Endothelial cell of umbilical vein (primary cell): ENCODE data around the gene BPHL.
"Not testable (repeated sequence)": the region's sequence is repeated elsewhere in the genome, so short reads cannot be mapped to it uniquely, and the experiment has no call there.

Experiments
- FOS ChIP-seq: IDR thresholded peaks from 2 replicates; pipeline ENCODE4 v1.6.1; 2011; ENCODE audit warnings: mild to moderate bottlenecking, low read length, moderate library complexity, borderline replicate concordance; ENCODE audit not compliant: insufficient read depth
- POLR2A ChIP-seq: IDR thresholded peaks from 2 replicates; pipeline ENCODE4 v1.6.1; 2012; ENCODE audit warnings: low read depth, mild to moderate bottlenecking, control low read depth, low read length
- POLR2AphosphoS5 ChIP-seq: IDR thresholded peaks from 2 replicates; pipeline ENCODE4 v1.6.1; 2012; ENCODE audit warnings: low read depth, mild to moderate bottlenecking, control low read depth, low read length, moderate library complexity; ENCODE audit not compliant: insufficient read depth
- TF ChIP-seq, protein P1 (sequence below), 2 donors: IDR thresholded peaks; 1 replicate in 1 of 2; 2 replicates in 1 of 2; pipeline ENCODE4 v1.5.1; 2011; ENCODE audit warnings: low read length in 2 of 2, mild to moderate bottlenecking in 2 of 2, moderate library complexity in 2 of 2, control low read depth in 1 of 2, inconsistent platforms in 1 of 2, low read depth in 1 of 2; ENCODE audit not compliant: insufficient read depth in 1 of 2; ENCODE audit errors: extremely low read depth in 1 of 2

DNA sequence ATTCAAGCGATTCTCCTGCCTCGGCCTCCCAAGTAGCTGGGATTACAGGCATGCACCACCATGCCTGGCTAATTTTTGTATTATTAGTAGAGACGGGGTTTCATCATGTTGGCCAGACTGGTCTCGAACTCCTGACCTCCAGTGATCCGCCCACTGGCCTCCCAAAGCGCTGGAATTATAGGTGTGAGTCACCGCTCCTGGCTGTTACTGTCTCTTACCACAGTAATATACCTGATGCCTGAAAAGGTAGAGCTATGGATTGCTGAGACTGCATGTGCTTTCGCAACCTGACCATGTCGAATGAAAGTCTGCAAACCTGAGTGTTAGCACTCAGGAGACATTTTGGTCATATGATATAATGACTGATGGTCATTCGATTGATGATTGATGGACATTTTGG lies 70.7 kb downstream of the BPHL start:
- TF ChIP-seq, protein P1, sequence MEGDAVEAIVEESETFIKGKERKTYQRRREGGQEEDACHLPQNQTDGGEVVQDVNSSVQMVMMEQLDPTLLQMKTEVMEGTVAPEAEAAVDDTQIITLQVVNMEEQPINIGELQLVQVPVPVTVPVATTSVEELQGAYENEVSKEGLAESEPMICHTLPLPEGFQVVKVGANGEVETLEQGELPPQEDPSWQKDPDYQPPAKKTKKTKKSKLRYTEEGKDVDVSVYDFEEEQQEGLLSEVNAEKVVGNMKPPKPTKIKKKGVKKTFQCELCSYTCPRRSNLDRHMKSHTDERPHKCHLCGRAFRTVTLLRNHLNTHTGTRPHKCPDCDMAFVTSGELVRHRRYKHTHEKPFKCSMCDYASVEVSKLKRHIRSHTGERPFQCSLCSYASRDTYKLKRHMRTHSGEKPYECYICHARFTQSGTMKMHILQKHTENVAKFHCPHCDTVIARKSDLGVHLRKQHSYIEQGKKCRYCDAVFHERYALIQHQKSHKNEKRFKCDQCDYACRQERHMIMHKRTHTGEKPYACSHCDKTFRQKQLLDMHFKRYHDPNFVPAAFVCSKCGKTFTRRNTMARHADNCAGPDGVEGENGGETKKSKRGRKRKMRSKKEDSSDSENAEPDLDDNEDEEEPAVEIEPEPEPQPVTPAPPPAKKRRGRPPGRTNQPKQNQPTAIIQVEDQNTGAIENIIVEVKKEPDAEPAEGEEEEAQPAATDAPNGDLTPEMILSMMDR (IDR thresholded peaks at IDR 0.05; ENCODE audit: extremely low read depth in 1 of 2, insufficient read depth in 1 of 2, low read depth in 1 of 2, low read length in 2 of 2), result not testable (repeated sequence)
- not testable (repeated sequence) for TF ChIP-seq POLR2A, POLR2AphosphoS5, FOS
